Mesodermal cell (in vitro differentiated cells): Measurements from ENCODE around the gene NNAT.
A peak's percentile ranks its signal among the peaks of the same experiment; 100 is the strongest.

Source experiments
- H3K27ac ChIP-seq: 2 replicates; pipeline ENCODE4 v1.7.0; 2013; ENCODE audit warnings: mild to moderate bottlenecking, low read depth, low read length, moderate library complexity; ENCODE audit not compliant: severe bottlenecking
- H3K36me3 ChIP-seq: 2 replicates; pipeline ENCODE4 v1.7.1; 2013; ENCODE audit warnings: mild to moderate bottlenecking, low read length, moderate library complexity; ENCODE audit not compliant: control insufficient read depth, insufficient read depth
- H3K4me1 ChIP-seq: one replicate; pipeline ENCODE4 v1.7.1; 2013; ENCODE audit warnings: mild to moderate bottlenecking, low read length; ENCODE audit not compliant: insufficient read depth, control insufficient read depth, poor library complexity, severe bottlenecking
- H3K4me3 ChIP-seq: 2 replicates; pipeline ENCODE4 v1.7.0; 2013; ENCODE audit warnings: low read length, control low read depth, mild to moderate bottlenecking; ENCODE audit not compliant: insufficient read depth, poor library complexity, severe bottlenecking; ENCODE audit errors: extremely low read depth
- H3K9me3 ChIP-seq: 2 replicates; pipeline ENCODE4 v1.7.1; 2013; ENCODE audit warnings: mild to moderate bottlenecking, low read length, moderate library complexity; ENCODE audit not compliant: control insufficient read depth
- WGBS, 2 experiments: methylation state at CpG; one replicate each; pipeline ENCODE4 v1.1.5; 2013; ENCODE audit warnings: missing lambda C conversion rate in 2 of 2; ENCODE audit not compliant: insufficient coverage in 2 of 2; 5-methylcytosine and 5-hydroxymethylcytosine counted together

The NNAT gene

DNA sequence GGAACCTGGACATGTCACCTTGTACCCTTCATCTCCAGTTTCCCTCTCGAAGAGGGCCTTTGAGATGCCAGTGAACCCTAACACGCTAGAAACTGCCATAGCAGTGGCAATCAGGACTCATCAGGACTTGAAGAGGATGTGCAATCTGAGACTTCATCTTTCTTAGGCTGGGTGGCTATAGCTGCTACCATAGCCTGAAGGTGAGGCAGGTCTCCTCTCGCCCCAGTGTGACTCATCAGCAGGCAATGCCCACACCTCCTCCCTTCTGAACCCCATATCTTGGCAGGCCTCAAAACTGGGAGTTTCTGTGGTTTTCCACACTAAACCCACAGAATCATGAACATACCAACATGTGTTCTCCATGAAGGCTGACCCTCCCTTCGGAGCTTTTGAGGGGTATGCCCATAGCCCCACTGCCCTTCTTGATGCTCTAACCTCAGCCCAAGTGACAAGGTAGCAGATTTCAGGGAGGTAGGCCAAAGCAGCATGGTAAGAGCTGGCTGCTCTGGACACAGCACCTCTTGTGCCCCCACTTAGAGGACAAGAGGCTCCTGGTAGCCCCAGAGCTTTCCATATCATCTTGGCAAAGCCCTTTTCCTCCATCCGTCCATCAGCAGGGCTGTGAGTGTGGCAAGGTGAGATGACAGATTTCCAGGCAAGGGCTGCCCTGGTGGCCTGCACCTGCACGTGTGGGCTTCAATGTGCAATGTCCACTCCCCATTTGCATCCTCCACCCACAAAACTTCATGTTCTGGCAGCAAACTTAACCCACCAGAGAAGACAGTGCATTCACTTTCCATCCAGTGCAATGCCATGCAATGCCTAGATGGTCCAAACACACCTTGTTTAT is 4.0 kb downstream of the NNAT start:
- WGBS, 2 experiments, result 72 to 87% methylated on average over 4 to 6 of the region's 6 CpGs
- Histone ChIP-seq H3K27ac (no peak overlapping the region), H3K4me3 (peak overlapping the region; percentile 97)

DNA sequence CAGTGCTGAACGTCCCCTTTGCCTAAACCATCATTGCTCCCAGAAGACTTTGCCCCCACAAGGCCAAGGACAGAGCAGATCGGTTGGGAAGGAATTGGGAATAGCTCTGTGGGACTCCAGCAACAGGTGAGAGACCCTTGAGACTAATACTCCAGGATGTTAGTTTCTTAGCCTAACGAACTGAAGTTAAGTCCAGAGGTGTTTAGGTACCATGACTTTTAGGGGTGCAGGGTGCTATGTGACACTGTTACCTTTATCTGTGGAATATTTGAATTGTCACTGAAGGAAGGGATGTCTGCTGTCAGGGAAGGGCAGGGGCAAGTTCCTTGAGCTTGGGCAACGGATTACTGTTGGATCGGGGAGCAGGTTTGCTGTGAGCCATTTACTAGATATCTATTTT is 4.8 kb downstream of the NNAT start:
- WGBS, 2 experiments, result 66 to 67% methylated on average over 3 of the region's 5 CpGs
- Histone ChIP-seq H3K4me1 (peaks cover 19% of the 10 kb centered on the region), H3K9me3 (peaks cover 3% of the 10 kb centered on the region), H3K4me3 (peak overlapping the region; percentile 97), H3K36me3 (peaks cover 40% of the 10 kb centered on the region), H3K27ac (peak overlapping the region; percentile 99)

More for the DNA sequence above, 4.0 kb downstream of the NNAT start:
- peaks cover 3% of the 10 kb centered on the region for H3K9me3 ChIP-seq
- peaks cover 22% of the 10 kb centered on the region for H3K4me1 ChIP-seq
- peaks cover 47% of the 10 kb centered on the region for H3K36me3 ChIP-seq

DNA sequence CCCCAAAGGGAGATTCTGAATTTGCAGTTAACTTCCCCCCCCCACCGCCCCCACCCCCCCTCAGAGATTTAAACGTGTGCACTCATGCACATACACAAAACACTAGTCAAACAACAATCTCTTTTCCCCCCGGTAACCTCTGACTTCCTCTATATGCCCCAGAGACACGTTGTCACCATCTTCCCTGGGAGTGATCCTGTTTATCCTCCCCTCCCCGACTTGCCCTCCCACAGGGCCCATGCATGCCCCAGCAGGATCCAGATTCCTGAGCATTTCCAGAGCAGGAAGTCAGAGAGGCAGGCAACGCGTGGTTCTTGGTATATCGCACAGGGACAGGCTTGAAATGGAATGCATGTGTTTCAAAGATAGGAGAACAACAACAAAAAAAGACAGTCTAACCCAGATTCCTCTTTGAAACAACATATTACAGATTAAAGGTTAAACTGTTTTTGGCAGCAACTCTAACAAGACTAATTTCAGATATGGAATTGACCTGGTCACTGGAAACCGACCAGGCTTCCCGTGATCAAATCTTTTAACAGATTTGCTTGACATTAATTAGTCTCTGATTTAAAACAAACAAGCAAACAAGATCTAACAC is 5.3 kb downstream of the NNAT start:
- Histone ChIP-seq H3K4me3 (peak overlapping the region; percentile 97), H3K27ac (peak overlapping the region; percentile 99)
- WGBS, 2 experiments, result 0% methylated on average over 6 to 7 of the region's 10 CpGs

DNA sequence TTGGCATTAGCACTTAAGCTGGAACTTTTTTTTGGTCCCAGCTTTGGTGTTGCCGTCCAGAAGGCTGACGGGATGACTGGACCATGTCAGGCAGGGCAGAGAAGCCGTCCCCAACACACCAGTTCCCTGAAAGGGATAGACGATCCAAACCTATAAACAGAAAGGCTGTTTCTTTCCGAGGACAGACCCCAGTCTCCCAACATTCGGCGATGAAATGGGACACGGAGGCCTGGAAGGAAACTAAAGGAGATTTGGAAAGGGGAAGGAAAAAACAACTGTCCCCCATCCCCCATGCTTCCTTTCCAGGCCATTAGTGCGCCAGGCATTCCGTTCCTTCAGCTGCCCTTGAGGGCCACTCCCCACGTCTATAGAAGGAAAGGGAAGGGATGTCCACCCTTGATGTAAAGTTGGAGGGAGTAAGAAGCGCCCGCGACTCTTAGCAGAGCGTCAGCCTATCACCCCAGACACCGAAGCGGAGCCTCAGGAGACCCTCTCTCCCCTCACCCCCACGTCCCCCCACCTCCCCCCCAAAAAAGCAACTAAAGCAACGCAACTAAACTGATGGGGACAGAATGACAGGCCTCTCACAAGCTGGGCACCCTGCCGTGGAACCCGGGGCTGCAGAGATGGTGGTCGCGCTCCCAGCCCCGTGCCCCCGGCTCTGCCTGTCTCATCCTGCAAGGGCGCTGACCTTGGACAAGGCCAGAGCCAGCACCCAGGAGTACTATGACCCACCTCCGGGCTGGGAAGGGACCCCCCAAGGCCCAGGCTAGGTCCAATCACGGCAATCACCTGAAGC is 6.0 kb downstream of the NNAT start:
- H3K27ac ChIP-seq, result peak overlapping the region; percentile 99
- peaks cover 19% of the 10 kb centered on the region for H3K4me1 ChIP-seq
- peak overlapping the region; percentile 97 for H3K4me3 ChIP-seq
- peaks cover 31% of the 10 kb centered on the region for H3K36me3 ChIP-seq
- WGBS, 2 experiments, result 0% methylated on average over 12 of the region's 28 CpGs
- no peaks in the 10 kb centered on the region for H3K9me3 ChIP-seq

More for the DNA sequence above, 5.3 kb downstream of the NNAT start:
- Histone ChIP-seq H3K9me3 (peaks cover 2% of the 10 kb centered on the region), H3K4me1 (peaks cover 19% of the 10 kb centered on the region), H3K36me3 (peaks cover 35% of the 10 kb centered on the region)

DNA sequence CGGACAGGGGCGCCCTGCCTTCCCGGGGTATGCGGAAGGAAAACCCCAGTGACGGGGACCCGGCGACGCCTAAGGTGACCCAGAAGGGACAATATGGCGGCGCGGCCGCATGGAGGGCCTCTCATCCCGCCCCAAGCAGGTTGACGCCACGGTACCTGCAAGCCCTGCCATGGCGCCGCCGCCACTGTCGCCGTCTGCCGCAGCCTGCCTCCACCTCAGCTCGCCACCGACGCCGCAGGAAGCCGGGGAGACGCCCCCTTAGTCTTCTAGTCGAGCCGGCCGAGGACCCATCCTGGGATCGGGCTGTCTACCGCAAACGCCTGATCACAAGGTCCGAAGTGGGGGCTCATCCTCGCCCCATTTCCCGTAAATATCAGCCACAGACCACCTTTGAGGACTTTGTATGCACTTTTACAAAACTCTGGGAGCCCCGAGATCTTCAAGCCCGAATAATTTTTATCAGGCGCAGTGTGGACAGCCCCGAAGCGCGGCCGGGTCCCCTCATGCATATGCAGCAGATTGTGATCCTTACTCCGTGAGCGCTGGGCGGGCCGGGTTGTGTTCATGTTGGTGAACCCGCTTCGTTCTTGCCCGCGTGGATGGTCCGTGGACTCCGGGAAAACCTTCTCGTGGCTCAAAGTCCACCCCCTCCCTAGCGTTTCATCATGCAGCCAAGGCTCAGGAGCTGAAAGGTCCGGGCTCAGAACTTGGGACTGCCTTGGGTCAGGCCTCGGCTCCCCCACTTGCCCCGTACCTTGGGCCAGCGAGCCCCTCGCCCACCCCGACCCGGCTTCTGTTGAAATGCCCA is 6.8 kb downstream of the NNAT start, which contains the start of gene BLCAP:
Gene BLCAP, minus strand, starts transcription at position 239 of the 808 bp plus-strand sequence. CDS start 8,702 bp downstream, outside the sequence.
- H3K27ac ChIP-seq, result peak within 1 kb of the TSS; percentile 99
- H3K4me3 ChIP-seq, result peak within 1 kb of the TSS; percentile 97
- 0% methylated on average over 54 to 56 of the region's 62 CpGs for WGBS, 2 experiments
- H3K4me1 ChIP-seq, result peaks cover 19% of the 10 kb centered on the region
- peaks cover 28% of the 10 kb centered on the region for H3K36me3 ChIP-seq
- H3K9me3 ChIP-seq, result no peaks in the 10 kb centered on the region

DNA sequence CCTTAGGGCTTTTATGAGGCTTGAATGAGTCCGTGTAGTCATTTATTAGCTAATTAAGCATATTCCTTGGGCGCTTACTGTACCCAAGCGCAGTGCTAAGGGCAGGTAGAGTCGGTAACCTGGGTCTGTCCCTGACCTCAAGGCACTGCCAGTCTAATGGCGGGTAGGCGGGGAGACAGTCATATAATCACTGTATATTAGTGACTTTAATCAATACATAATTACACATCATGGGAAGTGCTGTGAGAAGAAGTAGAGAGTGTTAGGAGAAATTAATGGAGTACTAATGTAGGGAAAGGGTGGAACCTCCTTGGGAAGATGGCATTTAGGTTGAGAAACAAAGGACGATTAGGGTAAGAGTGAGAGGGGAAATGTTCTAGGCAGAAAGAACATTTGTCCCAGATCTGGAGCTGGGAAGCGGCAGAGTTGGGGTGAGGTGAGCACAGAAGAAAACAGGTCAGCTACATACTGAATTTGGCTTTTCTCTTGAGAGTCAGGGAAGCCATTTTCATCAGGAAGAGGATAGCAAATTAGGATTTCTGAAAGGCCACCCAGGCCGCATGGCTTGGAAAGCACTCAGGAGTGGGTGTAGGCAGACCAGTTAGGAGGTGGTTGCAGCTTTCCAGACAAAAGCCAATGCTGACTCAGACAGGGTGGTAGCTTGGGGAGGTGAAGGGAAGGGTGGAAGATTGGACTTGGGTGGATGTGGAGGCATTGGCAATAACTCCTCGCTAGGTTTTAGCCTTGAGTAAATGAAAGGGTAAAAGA is 7.6 kb downstream of the NNAT start:
- Histone ChIP-seq H3K4me1 (peaks cover 19% of the 10 kb centered on the region), H3K9me3 (no peaks in the 10 kb centered on the region), H3K4me3 (peak overlapping the region; percentile 97), H3K27ac (peak overlapping the region; percentile 99), H3K36me3 (peaks cover 21% of the 10 kb centered on the region)
- 68 to 77% methylated on average over 5 to 7 of the region's 10 CpGs for WGBS, 2 experiments

DNA sequence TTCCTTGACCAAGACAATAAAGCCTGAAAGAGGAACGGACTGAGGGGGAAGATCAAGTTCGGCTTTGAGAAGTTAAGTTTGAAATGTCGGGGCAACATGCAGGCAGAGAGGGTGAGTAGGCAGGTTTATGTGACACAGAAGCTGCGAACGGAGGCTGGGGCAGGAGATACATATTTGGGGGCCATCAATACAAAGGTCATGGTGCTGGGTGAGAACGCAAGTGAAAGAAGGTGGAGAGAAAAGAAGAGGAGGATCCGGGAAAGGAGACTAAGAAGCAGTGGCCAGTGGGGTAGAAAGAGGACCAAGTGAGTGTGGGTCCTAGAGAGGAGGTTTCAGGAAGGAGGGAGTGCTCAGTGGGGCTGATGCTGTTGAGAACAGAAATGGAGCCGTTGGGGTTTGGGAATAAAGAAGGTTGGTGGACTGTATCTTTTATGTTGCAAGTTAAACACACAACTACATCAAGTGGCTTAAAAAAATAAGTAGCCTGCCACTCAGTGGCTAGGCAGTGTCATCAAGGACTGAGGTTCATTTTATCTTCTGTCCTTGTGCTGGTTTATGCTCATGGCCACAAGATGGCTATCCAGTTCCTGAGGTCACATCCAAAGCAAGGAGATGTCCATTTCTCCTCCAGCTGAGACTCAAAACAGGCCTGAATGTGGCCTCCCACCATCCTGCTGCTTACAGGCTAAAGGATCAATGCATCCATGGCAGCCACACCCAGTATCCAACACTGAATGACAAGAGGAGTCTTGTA is 8.3 kb downstream of the NNAT start:
- 82 to 84% methylated on average over 7 of the region's 8 CpGs for WGBS, 2 experiments
- Histone ChIP-seq H3K36me3 (peaks cover 14% of the 10 kb centered on the region), H3K4me3 (no peak overlapping the region), H3K9me3 (no peaks in the 10 kb centered on the region), H3K4me1 (peaks cover 14% of the 10 kb centered on the region), H3K27ac (no peak overlapping the region)

DNA sequence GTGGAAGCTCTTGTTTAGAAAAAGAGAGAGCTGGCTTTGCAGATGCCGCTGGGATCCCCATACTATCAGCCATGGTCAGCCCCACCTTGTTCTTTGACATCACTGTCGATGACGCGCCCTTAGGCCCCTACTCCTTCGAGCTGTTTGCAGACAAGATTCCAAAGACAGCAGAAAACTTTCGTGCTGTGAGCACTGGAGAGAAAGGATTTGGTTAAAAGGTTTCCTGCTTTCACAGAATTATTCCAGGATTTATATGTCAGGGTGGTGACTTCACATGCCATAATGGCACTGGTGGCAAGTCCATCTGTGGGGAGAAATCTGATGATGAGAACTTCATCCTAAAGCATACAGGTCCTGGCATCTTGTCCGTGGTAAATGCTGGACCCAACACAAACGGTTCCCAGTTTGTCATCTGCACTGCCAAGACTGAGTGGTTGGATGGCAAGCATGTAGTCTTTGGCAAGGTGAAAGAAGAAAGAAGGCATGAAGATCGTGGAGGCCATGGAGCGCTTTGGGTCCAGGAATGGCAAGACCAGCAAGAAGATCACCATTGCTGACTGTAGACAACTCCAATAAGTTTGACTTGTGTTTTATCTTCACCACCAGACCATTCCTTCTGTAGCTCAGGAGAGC is 9.0 kb downstream of the NNAT start:
- Histone ChIP-seq H3K27ac (no peak overlapping the region), H3K4me3 (no peak overlapping the region), H3K36me3 (peaks cover 8% of the 10 kb centered on the region), H3K9me3 (no peaks in the 10 kb centered on the region), H3K4me1 (peaks cover 7% of the 10 kb centered on the region)
- 87 to 94% methylated on average over 7 to 8 of the region's 10 CpGs for WGBS, 2 experiments

DNA sequence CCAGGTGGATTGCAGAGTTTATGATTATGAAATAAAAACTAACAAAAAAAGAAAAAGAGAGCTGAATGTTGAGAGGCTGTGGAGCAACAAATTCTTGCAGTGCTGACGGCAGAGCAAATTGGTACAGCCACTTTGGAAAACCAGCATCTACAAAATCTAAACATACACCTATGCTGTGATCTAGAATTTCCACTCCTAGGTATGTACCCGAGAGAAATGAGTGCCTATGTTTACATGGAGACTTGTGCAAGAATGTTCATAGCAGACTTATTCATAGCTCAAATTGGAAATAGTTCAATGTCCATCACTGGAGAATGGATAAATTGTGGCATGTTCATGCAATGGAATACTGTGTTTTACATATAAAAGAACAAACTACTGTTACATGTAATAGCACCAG is 9.6 kb downstream of the NNAT start:
- Histone ChIP-seq H3K4me3 (no peak overlapping the region), H3K36me3 (peaks cover 2% of the 10 kb centered on the region), H3K9me3 (no peaks in the 10 kb centered on the region), H3K27ac (no peak overlapping the region), H3K4me1 (peaks cover under 1% of the 10 kb centered on the region)
- 60% methylated on average over 1 of the region's 2 CpGs; no CpG with 5 or more reads in 1 of the 2 experiments for WGBS, 2 experiments
